ENCODE data around the gene LPP.
A peak's percentile ranks its signal among the peaks of the same experiment; 100 is the strongest.

Gene LPP

GRCh38 chr3:188659449-188660090 is 505.6 kb downstream of the LPP start:
- DNase-seq: no peak

DNA sequence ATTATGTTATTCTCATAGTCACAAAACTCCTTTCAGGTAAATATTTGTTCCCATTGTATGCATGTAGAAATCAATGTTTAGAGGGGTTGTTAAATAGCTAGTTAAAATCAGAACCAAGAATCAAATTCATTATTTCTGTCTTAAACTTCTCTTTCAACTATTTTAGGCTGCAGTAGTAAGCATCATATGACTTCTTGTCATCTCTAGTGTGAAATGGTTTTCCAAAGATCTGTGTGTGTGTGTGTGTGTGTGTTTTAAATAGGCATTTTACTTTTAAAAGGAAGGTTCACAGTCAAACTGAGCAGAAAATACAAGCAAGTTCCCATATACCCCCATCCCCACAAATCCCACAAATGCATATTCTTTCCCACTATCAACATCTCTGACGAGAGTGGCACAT is 506.5 kb downstream of the LPP start:
- no peak for DNase-seq

DNA sequence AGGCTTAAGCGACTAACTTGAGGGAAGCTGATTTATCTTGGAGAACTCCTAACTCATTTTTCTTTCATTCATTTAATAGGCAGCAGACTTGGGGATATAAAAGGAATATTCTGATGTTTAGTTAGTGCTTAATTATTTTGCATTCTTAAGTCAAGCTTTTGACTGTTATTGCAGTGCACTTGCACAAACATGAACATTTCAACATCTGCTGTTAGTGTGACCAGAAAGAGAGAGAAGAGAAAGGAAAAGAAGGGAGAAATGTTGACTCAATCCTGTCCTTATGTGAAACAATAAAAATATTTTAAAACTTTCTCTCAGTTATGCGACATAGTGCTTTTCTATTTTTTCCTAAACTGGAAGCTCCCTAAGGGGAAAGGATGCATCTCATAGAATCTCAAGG is 507.8 kb downstream of the LPP start:
- DNase-seq: no peak

DNA sequence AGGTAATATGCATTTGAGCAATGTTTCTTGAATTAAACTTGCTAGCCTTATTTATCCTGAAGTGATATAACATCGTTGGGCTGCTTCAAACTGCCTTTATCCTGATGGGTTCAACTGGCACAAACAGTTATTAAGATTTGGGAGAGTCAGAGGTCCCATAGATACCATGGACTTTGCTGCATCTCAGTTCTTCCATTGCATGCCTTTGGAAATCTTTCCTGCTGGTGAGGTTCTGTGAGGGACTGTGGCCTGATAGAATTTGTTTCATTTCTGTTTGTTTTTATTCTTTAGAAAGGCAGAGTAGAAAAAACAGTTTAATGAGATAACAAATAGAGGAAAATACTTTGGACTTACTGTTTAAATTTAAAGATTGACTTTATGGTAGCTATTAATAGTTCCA is 508.3 kb downstream of the LPP start:
- no peak for DNase-seq

DNA sequence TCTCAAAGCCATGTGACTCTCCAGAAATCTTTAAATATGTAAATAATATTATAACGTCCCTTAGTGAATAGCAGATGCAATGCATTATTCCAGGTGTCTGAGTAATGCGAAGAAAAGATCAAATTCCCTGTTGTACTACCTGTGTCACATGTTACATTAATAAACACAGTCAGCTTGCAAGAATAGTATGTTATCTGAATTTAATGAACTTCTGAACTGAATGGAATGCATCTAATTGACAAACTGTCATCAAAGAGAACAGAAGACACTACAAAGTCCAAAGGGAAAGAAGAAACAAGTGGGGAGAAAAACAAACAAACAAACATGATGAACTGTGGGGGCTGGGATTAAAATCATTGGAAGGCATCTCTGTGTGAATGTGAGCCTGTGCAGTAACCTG is 508.8 kb downstream of the LPP start:
- DNase-seq: no peak

DNA sequence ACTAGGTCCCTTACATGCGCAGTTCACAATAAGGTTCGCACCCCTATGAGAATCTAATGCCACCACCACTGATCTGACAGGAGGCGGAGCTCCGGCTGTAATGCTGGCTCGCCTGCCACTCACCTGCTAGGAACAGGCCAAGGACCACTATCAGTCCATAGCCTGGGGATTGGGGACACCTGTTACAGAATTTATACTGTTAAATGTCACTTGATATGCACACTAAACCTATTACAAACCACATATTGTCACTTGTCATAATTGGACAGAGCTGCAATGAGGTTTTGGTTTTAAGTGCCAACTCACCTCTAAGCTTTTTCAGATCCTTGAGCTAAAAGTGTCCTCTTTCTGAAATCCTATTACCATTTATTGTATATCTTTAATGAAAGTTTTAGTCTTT is 509.9 kb downstream of the LPP start:
- no peak for DNase-seq

DNA sequence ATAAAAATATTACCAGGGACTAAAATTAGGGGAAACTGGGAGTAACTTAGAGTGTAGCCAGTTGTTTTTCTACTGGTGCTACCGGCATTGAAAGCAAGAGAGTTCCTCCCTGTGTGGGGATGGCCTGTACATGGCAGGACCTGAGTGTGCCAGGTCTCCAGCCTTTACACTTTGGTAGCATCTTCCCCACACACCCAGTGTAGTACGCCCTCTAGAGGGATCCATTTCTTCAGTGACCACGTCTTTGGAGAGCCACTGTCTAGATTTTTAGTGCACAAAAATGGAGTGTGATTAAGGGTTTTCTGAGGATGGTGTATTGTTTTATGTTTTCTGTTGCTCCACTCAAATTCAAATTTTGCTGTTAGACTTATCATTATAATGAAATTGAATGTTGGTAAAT is 510.8 kb downstream of the LPP start:
- DNase-seq: no peak

GRCh38 chr3:188667926-188668325 is 514.0 kb downstream of the LPP start:
- no peak for DNase-seq

DNA sequence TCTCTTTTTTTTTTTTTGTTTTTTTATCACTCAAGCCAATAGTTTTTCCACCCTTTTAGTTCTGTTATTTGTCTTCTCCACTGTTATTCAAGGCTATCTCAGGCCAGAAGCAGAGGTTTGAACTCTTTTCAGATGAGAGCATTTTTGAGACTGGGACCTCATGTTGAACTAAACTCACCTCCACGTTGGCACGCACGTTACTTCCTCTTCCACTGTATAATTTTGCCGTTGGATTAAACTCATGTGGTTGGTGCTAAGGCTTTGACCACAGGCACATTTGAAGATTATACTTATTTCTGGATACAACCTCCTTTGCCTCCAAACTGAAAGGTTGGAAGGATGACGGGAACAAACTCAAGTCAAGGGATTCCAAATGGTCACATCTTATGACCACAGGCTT is 516.5 kb downstream of the LPP start:
- no peak for DNase-seq

DNA sequence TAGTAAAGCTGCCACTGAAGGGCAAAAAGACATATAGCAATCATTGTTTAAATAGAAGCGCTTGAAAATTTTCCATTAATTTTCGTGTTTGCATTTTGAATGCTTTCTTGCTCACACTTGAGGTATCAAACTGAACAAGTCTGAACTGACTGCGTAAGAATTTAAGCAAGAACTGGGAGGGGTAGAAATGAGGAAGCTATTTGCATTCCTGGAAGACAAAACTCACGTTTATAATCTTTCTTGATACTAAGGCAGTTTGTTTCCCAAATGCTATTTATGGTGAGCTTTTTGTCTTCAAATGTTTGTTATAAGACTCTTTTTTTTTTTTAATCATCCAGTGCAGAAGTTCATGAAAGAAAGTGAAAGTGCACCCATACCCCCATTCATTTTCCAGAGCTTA is 518.0 kb downstream of the LPP start:
- no peak for DNase-seq

- no peak for DNase-seq
Measured at GRCh38 chr3:188672840-188673239, 518.9 kb downstream of the LPP start.

DNA sequence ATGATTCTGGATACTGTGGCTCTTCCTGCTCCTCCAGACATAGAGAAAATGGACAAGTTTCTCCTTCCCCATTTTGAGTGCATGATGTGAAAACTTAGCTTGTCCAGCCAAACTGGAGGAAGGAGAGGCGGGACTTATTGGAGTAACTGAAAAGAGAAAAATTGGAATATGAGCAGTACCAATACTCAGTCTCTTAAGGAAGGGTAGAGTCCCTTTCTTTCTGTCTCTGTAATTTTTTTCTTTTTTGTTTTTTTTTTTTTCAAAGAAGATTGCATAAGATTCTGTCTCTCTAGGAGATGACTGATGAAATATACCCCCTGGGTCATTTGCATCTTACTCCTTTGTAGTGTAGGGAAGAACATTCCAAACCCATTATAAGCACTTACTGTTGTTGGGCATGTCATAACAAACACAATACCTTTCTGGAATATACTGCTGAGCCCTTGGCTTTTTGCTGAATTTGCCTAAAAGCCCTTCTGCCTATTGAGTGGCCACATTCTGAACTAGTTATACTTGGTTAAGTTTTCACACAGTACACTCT is 519.8 kb downstream of the LPP start:
- peak; percentile 83 for DNase-seq

GRCh38 chr3:188674595-188674994 is 520.6 kb downstream of the LPP start:
- no peak for DNase-seq

DNA sequence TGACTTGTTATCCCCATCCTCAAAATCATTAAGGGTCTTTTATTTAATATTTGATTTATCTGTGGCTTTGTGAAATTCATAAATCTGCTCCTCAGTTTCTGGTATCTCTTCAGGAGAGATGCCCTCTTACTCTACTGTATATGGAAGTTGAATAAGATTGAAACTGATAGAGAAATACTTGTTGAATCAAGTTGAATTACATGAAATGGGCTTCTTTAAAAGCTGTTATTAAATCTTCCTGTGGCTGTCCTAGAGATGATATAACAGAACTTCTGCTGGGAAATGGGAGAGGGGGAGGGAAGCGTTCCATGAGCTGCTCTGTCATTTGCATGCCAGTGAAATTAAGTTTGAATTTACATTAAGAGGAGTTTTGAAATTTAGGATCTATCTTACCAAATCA is 523.4 kb downstream of the LPP start:
- no peak for DNase-seq

DNA sequence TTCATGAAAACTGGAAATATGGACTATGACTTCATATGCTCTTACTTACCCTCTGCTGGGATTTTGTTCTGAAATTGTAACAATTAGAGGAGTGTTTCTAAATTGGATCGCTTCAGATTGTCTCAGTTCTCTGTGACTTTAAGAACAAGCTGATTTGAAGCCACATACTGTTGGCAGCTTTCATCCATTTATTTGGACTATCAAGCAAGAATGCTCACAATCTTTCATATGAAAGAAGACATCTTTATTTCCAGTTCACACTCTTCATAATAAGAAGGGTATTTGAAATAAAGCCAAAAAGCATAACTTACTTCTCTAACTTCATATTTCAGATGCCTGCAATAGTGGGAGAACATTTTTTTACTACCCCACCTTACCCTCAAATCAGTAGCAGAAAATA is 526.2 kb downstream of the LPP start:
- peak; percentile 70 for DNase-seq

GRCh38 chr3:188680605-188681004 is 526.6 kb downstream of the LPP start:
- DNase-seq: no peak

DNA sequence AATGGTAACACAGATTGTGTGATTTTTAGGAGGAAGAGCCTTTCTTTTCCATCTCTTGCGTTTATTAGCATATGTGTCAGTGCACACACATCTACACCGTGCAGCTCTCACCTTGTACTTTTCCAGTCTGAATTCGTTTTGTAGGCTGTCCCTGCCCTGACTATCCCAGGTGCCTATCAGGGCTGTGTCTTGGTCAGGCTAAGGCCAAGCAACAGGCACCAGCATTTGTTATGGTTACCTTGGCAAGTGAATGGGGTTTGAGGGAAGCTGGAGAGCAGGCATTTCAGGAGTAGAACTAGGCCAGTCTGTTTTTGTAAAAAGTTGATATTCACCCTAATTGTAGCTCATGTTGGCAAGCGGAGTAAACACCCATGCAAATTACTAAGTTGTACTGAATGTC is 528.4 kb downstream of the LPP start:
- DNase-seq: no peak

DNA sequence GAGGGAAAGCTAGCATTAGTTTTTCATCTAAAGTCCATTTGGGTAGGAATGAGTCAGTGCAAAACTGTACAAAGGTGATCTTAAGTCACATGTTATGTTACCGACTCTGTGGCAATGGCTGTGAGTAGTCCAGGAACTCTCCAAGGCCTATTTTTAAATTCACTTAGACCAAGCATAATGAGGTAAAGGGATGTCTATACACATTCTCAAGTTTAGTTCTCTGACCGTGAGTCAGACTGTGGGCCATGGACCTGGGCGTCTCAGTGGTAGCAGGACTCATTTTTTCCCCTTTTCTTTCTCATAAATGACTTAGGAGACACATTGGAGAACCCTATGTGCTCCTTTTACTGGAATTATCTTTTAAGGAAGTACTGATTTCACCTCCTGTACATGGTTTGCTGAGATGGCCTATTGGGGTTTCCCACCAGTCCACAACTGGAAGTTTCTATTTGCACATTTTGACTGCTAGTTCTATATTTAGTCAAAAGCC is 529.1 kb downstream of the LPP start:
- DNase-seq: peak; percentile 85

- DNase-seq: no peak
Measured at GRCh38 chr3:188684276-188684675, 530.3 kb downstream of the LPP start.

- no peak for DNase-seq
Measured at GRCh38 chr3:188685789-188686188, 531.8 kb downstream of the LPP start.

DNA sequence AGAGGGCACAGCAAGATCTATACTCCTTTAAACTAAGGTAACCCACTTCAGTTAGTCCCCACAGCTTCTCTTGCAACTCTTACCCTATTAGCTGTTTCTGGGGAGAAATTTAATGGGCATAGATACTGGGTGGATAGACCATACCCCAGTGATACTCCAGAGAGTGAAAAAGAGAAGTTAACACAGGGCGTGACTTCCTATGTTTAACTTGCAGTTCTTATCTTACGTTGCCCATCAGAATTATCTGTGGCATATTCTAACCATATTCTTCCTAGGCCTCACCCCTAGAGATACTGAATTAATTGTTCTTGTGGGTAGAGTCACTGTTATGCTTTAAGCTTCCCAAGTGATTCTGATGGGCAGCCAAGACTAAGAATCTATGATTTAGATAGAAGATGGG is 532.4 kb downstream of the LPP start:
- no peak for DNase-seq

- DNase-seq: peak; percentile 69
Measured at GRCh38 chr3:188687389-188687788, 533.4 kb downstream of the LPP start.

GRCh38 chr3:188689101-188689574 is 535.2 kb downstream of the LPP start:
- DNase-seq: peak; percentile 82

GRCh38 chr3:188690064-188690463 is 536.1 kb downstream of the LPP start:
- DNase-seq: no peak

DNA sequence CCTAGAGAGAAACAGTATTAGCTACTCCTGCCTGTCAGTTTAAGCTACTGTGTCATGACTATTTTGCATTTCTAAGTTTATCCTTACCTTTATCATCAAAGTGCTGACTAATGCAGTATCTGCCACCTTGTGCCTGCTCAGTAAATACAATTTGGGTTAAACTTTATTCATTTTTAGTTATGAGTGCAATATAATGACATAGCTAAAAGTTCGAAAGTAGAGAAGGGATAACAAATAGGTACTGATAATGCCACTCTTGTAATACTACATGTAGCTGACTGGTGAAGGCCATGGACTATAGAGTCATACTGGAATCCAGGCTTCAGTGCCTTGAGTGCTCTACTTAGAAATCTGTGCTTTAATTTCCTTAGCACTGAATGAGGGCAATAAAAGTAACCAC is 537.0 kb downstream of the LPP start:
- no peak for DNase-seq
